Fibroblast of pulmonary artery (primary cell): Measurements from ENCODE around the gene TGFB1.

Source experiments
- DNase-seq: peaks from one replicate; pipeline ENCODE4 v3.0.0-alpha.2; 2010; ENCODE audit warnings: low read depth
- H3K4me3 ChIP-seq: replicated peaks from 2 replicates; pipeline ENCODE4 v1.5.1; 2011; ENCODE audit warnings: low read depth, mild to moderate bottlenecking, control low read depth, low read length, moderate library complexity
- TF ChIP-seq, protein P1 (sequence below): IDR thresholded peaks from 2 replicates; pipeline ENCODE4 v1.5.1; 2011; ENCODE audit warnings: mild to moderate bottlenecking, control low read depth, low read length, inconsistent platforms; ENCODE audit errors: missing control alignments

Gene TGFB1

DNA sequence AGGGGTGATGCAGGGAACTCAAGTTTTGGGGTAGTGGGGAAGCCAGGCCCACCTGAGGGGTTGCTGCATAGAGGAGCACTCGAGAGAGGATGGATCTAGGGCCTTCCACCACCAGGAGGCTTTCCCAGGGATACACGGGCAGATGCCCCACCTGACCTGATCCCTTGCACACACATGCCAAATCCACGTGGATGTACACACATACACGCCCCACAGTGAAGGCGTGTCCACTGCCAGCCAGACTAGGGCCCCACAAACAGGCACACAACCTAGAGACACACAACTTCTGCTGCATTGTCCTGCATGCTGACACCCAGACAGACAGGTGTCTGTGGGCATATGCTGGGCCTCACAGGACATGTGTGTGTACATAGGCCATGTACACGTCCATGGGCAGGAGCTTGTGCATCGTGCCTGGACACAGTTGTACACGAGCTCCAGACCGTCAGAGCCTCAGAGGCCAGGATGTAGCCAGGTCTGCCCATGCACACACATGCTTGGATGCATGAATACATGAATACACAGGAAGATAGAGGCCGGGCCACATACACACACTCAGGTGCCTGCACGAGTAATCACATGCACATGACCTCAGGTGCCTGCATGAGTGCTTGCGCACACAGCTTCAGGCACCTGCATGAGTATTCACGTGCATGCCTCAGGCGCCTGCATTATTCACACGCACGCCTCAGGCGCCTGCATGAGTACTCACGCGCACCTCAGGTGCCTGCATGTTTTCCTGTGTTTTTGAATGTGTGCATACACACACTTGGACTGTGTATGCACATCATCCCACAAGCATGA is 34.8 kb downstream of the TGFB1 start:
- TF ChIP-seq, protein P1, sequence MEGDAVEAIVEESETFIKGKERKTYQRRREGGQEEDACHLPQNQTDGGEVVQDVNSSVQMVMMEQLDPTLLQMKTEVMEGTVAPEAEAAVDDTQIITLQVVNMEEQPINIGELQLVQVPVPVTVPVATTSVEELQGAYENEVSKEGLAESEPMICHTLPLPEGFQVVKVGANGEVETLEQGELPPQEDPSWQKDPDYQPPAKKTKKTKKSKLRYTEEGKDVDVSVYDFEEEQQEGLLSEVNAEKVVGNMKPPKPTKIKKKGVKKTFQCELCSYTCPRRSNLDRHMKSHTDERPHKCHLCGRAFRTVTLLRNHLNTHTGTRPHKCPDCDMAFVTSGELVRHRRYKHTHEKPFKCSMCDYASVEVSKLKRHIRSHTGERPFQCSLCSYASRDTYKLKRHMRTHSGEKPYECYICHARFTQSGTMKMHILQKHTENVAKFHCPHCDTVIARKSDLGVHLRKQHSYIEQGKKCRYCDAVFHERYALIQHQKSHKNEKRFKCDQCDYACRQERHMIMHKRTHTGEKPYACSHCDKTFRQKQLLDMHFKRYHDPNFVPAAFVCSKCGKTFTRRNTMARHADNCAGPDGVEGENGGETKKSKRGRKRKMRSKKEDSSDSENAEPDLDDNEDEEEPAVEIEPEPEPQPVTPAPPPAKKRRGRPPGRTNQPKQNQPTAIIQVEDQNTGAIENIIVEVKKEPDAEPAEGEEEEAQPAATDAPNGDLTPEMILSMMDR, result no peak
- no peak overlapping the region for H3K4me3 ChIP-seq
- DNase-seq, result no peak

DNA sequence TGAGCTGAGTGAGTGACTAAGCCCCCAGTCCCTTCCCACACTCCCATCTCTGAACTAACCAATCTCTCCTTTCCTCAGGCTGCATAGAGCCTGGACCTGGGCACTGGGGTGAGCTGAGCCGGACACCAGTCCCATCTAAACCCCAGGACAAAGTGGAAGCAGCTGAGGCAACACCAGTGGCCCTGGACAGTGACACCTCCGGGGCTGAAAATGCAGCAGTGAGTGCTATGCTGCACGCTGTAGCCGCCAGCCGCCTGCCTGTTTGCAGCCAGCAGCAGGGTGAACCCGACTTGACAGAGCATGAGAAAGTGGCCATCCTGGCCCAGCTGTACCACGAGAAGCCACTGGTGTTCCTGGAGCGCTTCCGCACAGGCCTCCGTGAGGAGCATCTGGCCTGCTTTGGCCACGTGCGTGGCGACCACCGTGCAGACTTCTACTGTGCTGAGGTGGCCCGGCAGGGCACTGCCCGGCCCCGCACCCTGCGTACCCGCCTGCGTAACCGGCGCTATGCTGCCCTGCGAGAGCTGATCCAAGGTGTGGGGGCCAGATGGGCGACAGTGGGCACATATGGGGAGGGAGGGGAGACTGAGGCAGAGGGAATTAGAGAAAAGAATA is 37.3 kb downstream of the TGFB1 start:
- no peak overlapping the region for H3K4me3 ChIP-seq
- TF ChIP-seq, protein P1, result no peak
- no peak for DNase-seq

DNA sequence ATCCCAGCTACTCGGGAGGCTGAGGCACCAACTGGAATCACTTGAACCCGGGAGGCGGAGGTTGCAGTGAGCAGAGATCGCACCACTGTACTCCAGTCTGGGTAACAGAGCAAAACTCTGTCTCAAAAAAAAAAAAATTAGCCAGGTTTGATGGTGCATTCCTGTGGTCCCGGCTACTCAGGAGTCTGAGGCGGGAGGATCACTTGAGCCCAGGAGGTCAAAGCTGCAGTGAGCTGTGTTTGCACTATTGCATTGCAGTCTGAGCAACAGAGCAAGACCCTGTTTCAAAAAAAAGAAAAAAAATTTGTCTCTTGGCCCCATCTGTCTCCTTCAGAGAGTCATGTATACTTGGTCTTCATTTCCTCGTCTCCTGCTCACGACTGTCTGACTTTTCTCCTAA is 42.1 kb downstream of the TGFB1 start:
- TF ChIP-seq, protein P1, result no peak
- peak overlapping the region; percentile 96 for H3K4me3 ChIP-seq
- DNase-seq, result no peak

DNA sequence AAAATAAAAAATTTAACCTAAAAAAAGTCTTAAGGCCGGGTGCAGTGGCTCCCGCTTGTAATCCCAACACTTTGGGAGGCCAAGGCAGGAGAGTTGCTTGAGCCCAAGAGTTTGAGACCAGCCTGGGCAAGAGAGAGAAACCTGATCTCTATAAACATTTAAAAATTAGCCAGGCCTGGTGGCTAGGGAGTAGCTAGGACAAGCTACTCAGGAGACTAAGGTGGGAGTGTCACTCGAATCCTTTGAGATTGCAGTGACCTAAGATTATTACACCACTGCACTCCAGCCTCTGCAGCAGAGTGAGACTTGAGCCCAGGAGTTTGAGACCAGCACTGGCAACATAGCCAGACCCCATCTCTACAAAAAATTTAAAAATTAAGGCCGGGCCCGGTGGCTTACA is 42.6 kb downstream of the TGFB1 start:
- no peak for DNase-seq
- TF ChIP-seq, protein P1, result no peak
- H3K4me3 ChIP-seq, result peak overlapping the region; percentile 96

DNA sequence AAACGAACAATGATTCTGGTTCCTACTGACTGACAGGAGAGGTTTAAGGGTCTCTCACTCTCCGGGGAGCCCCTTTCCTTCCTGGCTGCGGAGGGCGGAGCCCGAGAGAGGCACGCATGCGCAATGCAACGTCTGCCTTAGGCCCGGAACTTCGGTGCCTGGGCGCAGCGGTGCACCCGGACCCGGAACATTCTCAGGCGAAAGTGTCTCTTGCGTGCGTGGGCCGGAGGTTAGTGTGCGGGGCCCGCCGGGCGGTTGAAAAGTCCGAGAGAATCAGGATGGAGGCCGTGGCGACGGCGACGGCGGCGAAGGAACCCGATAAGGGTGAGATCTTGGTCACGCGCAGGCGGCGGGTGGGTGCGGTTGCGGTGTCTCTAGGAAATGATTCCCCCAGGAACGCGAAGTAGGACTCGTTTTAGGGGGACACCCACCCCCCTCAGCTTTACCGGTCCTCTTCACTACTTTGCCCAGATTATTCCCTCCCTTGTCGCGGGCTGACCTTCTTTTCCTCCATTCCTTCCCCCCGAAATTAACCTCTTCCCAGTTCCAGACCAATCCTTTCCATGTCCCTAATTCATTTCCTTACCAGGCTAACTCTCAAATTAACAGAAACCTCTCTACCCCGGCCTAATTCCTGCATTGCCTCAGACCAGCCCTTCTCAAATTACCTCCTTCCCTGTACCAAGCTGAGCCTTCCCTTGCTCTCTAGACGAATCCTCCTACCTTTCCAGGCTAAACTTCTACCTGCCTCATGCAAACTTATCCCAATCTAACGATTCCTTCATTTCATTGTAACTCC is 43.5 kb downstream of the TGFB1 start, which contains the start of gene CCDC97:
Gene CCDC97, plus strand, starts transcription at position 140 of the 799 bp plus-strand sequence. Its CDS starts 139 bp downstream, at position 279.
- TF ChIP-seq, protein P1, result no peak
- peak within 1 kb of the TSS; percentile 96 for H3K4me3 ChIP-seq
- DNase-seq, result peak; percentile 90

DNA sequence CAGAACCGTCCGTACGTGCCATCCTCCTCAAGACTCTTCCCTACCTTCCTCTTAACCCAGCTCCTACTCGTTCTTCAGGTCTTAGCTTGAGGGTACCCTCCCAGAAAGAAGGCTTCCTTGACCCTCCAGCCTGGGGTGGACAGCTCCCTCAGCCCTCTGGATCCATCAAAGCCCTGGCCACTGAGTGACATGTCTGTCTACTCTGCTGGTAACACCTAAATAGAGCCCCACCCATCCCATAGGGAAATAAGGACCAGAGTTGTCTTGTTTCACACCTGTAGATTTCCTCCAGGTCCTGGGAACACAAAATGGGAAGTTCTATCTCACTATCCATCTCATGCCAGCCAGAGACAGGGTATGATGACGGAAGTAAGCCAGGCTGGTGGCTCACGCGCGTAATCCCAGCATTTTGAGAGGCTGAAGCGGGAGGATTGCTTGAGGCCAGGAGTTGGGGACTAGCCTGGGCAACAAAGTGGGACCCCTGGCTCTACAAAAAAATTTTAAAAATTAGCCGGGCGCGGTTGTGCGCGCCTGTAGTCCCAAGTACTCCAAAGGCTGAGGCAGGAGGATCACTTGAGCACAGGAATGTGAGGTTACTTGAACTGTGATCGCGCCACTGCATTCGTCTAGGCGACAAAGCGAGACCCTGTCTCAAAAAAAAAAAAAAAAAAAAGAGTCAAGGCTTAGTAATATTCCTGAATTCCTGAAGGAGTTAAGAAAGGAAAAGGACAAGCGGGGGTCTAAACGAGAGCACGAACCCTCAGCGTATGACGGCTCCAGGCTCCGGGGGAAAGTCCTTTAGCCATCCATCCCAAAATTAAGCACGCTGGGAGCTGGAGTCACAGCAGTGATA is 44.3 kb downstream of the TGFB1 start:
- TF ChIP-seq, protein P1, result no peak
- DNase-seq, result no peak
- peak overlapping the region; percentile 96 for H3K4me3 ChIP-seq
